HG02642 (cell line): ENCODE measurements around the gene ZNF549.
A peak's percentile ranks its signal among the peaks of the same experiment; 100 is the strongest.

Experiments
- ATAC-seq: cut with Tn5 transposase; IDR thresholded peaks from one replicate; pipeline ENCODE4 v1.9.1; 2021; ENCODE audit warnings: mild to moderate bottlenecking; ENCODE audit not compliant: unreplicated experiment, poor library complexity

The ZNF549 gene

GRCh38 chr19:57566396-57567265 is 39.5 kb downstream of the ZNF549 start:
- ATAC-seq, result no peak

- no peak for ATAC-seq
Observed at GRCh38 chr19:57570707-57571106, 43.6 kb downstream of the ZNF549 start.

GRCh38 chr19:57572415-57572947 is 45.3 kb downstream of the ZNF549 start:
- ATAC-seq, result no peak

DNA sequence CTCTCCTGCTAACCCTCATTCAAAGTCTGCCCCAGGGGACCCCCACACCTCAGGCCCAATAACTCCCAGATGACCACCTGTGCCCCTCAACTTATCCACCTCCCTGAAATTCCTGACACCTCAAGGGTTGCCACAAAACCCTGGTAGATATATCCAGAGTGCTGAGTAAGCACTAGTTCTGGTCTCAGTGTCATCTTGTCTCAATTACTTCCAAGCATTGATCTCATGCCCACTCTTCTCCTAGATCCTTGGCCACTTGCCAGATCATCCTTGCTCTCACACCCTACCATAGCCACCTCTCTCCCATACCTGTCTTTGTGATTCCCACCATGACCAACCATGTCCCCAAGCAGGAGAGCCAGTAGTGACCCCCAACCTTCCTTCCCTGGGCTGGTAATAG is 49.5 kb downstream of the ZNF549 start:
- ATAC-seq, result no peak

GRCh38 chr19:57578487-57579205 is 51.5 kb downstream of the ZNF549 start, which contains the start of gene ZNF416:
Gene ZNF416 (minus strand): TSS chr19:57578911. CDS start chr19:57578704, 207 bp downstream.
- ATAC-seq, result peak; percentile 96

DNA sequence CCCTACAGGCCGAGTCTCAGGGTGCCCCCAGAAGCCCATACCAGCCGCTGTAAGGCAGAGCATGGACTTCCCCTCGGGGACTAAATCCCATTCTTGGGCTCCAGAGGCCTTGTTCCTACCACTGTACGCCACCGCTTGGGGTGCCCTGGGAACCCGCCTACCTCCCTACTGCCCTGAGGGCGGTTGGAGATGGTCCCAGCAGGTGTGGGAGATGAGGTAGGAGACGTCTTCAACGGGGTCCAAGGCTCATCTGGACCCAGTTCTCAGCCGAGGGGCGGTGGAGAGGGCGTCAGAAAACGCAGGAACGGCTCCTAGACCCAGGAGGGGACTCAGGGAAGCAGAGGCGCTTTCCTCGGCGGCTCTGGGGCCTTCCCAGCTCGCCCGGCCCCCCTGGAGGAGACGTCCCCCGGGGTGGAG is 56.0 kb downstream of the ZNF549 start:
- ATAC-seq, result no peak

- ATAC-seq, result peak; percentile 81
Observed at GRCh38 chr19:57583521-57584416, 56.6 kb downstream of the ZNF549 start, which contains the start of gene ZIK1. Gene ZIK1 (plus strand): TSS chr19:57584145. CDS start chr19:57584357, 212 bp downstream.

DNA sequence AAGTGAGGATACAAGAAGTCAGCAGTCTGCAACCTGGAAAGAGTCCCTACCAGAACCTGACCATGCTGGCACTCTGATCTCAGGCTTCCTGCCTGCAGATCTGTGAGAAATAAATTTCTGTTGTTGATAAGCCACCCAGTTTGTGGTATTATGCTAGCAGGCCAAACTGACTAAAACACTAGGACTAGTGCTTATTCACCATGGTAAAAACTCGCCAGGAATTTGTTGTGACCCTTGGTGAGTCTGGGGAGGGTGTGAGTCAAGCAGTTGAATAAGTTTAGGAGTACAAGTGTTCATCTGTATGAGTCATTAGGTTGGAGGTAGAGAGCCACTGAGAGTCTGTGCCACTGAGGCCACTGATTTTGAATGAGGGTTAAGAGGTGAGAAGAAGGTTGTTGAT is 60.4 kb downstream of the ZNF549 start:
- no peak for ATAC-seq

- ATAC-seq, result no peak
Observed at GRCh38 chr19:57599377-57599760, 72.2 kb downstream of the ZNF549 start.

DNA sequence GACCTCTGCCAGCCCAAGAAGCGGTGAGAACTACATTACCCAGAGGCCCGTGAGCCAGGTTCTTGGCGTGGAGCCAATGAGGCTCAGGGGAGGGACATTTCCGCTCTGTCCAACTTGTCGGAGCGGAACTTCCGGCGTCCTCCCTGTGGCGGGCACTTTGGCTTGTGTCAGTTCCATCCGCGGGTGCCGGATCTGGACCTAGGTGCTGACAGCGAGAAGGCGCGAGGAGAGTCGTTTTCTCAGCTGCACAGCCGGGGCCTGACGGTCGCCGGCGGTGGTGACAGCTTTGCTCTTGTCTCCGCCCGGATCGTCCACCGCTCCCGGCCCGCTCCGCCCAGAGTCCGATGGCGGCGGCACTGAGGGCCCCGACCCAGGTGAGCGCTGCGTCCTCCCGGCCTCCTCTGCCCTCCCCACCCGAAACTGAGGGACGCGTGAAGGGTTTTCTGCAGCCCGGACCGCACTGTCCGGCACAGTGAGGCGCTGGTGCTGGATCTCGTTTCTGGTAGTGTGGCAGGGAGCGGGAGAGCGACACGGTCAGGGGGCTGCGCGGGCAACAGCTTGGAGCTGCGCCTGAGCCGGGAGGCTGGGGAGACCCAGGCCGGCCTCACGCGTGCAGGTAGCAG is 72.7 kb downstream of the ZNF549 start, which contains the start of gene ZNF530:
ZNF530 (plus strand) TSS at position 125 of the 623 bp plus-strand sequence. CDS start 4,461 bp downstream, outside the sequence.
- peak; percentile 92 for ATAC-seq

GRCh38 chr19:57606931-57607330 is 79.8 kb downstream of the ZNF549 start:
- ATAC-seq, result no peak
